GM13976 (cell line): Measurements from ENCODE around the gene AGBL4.

Source experiments
- DNase-seq: peaks from one replicate; pipeline ENCODE4 v3.0.0; 2012; ENCODE audit warnings: low spot score
- CTCF ChIP-seq: IDR thresholded peaks from 2 replicates; pipeline ENCODE4 v1.5.1; 2012; ENCODE audit warnings: borderline replicate concordance, mild to moderate bottlenecking; ENCODE audit not compliant: insufficient read depth; ENCODE audit errors: extremely low read depth, missing control alignments, control extremely low read depth
- in situ Hi-C: fragments of 300-500 bp; cut with MboI; formaldehyde crosslinking; loops from one replicate; pipeline ENCODE4 v1.12.0; 2022; ENCODE audit warnings: low sequenced_read_pairs, mixed read lengths, inconsistent platforms; ENCODE audit not compliant: unreplicated experiment

The AGBL4 gene

GRCh38 chr1:48738356-48738755, 1285.4 kb downstream of the AGBL4 start:
- in situ Hi-C loops = no loop called here
- no peak for DNase-seq
- no peak for TF ChIP-seq CTCF

DNA sequence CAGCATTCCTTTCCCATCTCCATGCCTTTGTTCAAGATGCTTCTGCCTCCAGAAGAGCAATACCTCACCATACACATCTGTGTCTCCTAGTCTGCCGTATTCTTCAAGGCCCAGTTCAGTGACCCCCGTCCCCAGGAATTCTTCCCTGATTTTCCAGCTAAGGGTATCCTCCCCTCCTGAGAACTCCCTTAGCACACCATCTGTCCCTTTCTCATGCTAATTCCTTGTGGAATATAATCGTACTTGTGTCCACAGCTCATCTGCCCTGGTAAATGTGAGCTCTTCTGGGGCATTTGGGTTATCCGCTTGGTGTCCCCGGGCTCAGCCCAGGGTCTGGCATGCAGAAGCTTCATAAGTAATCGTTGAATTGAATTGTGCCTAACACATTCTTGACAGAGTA, 1288.0 kb downstream of the AGBL4 start:
- no peak for DNase-seq
- no peak for TF ChIP-seq CTCF
- in situ Hi-C loops = no loop called here

DNA sequence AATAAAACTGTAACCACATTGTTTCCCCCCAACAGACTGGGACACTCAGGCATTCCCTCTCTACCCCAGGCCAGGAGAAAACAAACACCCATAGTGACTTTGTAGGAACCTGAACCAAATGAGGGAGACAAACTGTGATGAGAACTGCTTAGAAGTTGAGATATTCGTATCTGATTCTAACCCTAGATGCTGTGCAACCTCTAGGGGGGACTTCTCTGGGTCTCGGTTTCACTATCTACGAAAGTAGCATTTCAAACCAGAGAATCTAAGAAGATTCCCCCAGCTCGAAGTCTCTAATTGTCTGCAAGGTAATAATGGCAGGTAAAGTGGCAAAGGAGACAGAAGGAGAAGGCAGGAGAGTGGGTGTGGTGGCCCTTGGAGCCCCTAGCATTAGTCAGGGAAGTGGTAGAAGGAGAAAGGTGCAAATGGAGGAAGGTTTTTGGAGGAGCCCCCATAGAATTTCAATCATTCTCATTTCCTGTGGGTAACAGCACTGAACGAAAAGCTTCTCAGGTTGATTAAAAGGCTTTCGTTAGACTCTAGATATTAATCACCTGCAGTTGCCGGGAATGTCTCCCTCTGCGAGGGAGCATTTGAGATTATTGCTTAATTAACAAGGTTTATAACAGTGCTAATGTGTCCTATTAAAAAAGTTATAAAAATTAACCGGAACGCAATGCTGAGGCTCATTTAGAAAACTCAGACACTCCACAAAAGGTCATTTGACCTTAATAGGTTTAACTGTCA, 1293.4 kb downstream of the AGBL4 start:
- in situ Hi-C loops = no loop called here
- TF ChIP-seq CTCF = no peak
- DNase-seq = no peak

DNA sequence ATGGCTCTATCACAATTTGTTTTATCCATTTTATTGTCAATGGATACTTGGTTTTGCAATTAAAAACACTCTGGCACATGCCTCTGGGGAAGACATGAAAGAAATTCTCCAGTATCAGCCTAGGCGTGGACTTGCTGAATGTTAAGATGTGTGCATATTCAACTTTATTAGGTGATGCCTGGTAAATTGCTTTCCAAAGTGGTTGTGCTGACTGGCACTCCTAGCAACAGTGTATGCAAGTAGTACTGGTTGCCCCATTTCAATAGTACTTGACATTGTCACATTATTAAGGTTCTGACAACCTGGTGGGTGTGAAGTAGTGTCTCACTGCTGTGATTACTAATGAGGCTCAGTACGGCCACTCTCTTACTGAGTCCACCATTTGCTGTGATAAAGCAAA, 1295.2 kb downstream of the AGBL4 start:
- in situ Hi-C loops = loop anchor here (10.0 kb wide), 1 partner anchor 64 kb away; no protein-coding TSS in a partner anchor
- no peak for TF ChIP-seq CTCF
- no peak for DNase-seq

- in situ Hi-C loops = loop anchor here (10.0 kb wide), 1 partner anchor 62 kb away; no protein-coding TSS in a partner anchor
- DNase-seq = no peak
Observed at GRCh38 chr1:48726557-48727215, 1297.1 kb downstream of the AGBL4 start.

GRCh38 chr1:48726139-48726538, 1297.6 kb downstream of the AGBL4 start:
- no peak for DNase-seq
- in situ Hi-C loops = loop anchor here (10.0 kb wide), 1 partner anchor 61 kb away; no protein-coding TSS in a partner anchor
- TF ChIP-seq CTCF = no peak

More at GRCh38 chr1:48726557-48727215, 1297.1 kb downstream of the AGBL4 start:
- no peak for TF ChIP-seq CTCF
